GM18505 (cell line): ENCODE data around the gene HOXA4.

Source experiments
- ATAC-seq: cut with Tn5 transposase; IDR thresholded peaks from one replicate; pipeline ENCODE4 v1.9.1; 2021; ENCODE audit not compliant: unreplicated experiment
- POLR2A ChIP-seq: IDR thresholded peaks from 4 replicates; pipeline ENCODE4 v1.6.1; 2011; ENCODE audit warnings: borderline replicate concordance; ENCODE audit not compliant: insufficient read depth, insufficient read length; ENCODE audit errors: extremely low read depth

HOXA4 gene

GRCh38 chr7:27164367-27165088, 34.0 kb upstream of the HOXA4 start:
- no peak for ATAC-seq

GRCh38 chr7:27164045-27164366, 33.4 kb upstream of the HOXA4 start:
- TF ChIP-seq POLR2A: no peak

More at GRCh38 chr7:27164367-27165088, 34.0 kb upstream of the HOXA4 start:
- TF ChIP-seq POLR2A: no peak

GRCh38 chr7:27163288-27164044, 32.9 kb upstream of the HOXA4 start:
- ATAC-seq: no peak
- no peak for TF ChIP-seq POLR2A

More at GRCh38 chr7:27164045-27164366, 33.4 kb upstream of the HOXA4 start:
- no peak for ATAC-seq

- ATAC-seq: no peak
- TF ChIP-seq POLR2A: no peak
Observed at GRCh38 chr7:27162561-27163287, 32.2 kb upstream of the HOXA4 start.

- no peak for TF ChIP-seq POLR2A
- ATAC-seq: no peak
Observed at GRCh38 chr7:27161721-27162560, 31.4 kb upstream of the HOXA4 start.

GRCh38 chr7:27161214-27161720, 30.7 kb upstream of the HOXA4 start:
- no peak for TF ChIP-seq POLR2A
- no peak for ATAC-seq

GRCh38 chr7:27160546-27161213, 30.1 kb upstream of the HOXA4 start:
- peak; percentile 44 for ATAC-seq

GRCh38 chr7:27160145-27160545, 29.6 kb upstream of the HOXA4 start:
- no peak for TF ChIP-seq POLR2A
- ATAC-seq: no peak

More at GRCh38 chr7:27160546-27161213, 30.1 kb upstream of the HOXA4 start:
- TF ChIP-seq POLR2A: no peak

- ATAC-seq: no peak
- TF ChIP-seq POLR2A: no peak
Observed at GRCh38 chr7:27159266-27160144, 28.9 kb upstream of the HOXA4 start.

GRCh38 chr7:27158436-27159265, 28.1 kb upstream of the HOXA4 start:
- ATAC-seq: no peak
- no peak for TF ChIP-seq POLR2A
